ENCODE results near the gene TARP.
"Not testable (repeated sequence)": the region's sequence is repeated elsewhere in the genome, so short reads cannot be mapped to it uniquely, and the experiment has no call there.

Gene TARP

DNA sequence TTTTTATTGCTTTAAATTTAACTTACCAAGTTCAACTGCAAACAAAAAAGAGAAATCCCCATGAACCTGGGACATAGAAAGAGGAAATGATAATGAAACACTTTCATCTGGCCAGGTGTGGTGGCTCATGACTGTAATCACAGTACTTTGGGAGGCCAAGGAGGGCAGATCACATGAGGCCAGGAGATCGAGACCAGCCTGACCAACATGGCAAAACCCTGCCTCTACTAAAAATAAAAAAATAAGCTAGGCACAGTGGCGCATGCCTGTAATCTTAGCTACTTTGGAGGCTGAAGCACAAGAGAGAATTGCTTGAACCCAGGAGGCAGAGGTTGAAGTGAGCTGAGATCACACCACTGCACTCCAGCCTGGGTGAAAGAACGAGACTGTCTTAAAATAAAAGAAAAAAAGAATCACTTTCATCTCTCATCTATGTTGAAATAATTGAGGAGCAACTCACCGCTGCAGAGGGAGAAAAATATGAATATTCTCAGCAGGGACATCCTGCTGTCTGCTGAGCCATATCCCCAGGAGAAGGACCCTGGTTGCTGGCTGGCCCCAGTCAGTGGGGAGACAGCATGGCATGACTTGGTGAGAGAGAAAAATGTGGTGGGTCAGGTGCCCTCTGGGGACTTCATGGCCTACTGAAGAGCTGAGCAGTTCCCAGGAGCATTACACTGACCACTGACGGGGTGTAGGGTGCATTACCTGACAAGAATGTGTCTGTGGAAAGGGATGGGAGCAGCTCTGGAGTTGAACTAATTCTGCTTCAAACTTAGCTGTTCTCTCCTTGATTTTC, 22.8 kb upstream of the TARP start:
- no peak for DNase-seq

DNA sequence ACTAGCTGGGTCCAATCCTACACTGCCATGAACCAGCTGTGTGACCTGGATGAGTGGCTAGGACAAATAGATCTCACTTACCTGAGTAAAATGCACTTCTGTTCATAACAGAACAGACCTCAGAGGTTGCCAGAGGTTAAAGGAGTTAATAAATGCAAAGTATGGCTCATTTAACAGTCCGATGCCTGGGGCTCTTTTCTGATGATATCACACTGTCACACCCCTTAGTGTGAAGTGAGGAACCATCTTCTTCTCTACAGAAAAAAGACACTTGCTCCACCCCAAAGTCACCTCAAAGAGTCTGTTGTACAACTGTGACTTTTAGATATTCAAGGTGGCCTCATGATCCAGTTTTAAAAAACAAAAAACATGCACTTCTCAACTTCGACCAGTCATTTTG, 21.5 kb upstream of the TARP start:
- no peak for DNase-seq

DNA sequence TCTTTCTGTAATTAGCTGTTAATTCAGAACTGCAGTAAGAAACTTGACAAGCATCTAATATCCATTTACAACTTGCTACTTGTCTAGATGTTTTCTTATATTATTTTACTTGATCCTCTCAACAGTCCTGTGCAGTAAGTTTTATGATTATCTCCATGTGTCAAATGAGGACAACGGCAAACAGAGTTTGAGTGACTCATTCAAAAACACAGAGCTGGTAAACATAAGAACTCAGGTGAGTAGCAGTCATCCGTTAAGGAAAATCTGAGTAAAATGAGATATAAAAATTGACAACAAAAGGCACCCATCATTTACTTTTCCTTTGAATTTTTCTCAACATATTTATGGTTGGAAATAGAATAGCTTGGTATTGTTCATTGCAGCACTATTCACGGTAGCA, 19.0 kb upstream of the TARP start:
- no peak for DNase-seq

DNA sequence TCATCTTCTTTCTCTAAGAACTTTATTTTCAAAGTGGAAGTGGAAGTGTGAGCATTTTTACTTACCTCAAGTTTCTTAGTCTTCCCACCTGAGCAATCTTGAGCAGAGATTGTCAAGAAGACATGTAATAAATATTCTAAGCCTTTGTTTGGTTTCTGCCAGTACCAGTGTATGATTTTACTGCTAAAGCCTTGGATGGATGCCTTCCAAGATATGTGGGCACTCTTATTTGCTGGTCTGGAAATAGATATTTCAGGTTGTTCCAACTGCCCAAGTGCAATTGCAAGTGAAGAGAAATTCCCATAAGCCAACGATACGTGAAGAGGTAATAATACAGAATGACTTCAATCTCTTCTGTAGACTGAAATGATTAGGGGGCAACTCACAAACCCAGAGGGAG, 18.2 kb upstream of the TARP start:
- DNase-seq = no peak

DNA sequence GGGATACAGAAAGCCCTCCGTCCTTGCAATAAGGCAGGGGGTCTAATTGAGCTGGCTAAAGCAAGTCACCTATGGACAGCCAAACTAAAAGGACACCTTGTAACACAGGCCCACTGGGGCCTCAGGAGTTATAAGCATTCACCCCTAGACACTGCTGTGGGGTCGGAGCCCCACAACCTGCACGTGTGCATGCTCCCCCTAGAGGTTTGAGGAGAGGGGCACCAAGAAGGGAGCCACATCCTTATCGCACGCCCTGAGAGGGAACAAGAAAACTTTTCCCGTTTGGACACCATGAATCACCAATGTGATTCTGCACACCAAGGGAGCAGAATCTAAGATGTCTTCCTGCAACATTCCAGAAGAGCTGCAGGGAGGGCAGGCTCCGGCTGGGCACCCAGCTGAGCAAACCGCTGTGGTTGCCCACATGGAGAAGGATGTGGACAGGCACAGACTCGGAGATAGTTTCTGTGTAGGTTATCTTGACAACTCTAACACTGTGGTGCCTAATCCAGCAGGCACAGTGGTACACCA, 17.7 kb upstream of the TARP start:
- DNase-seq = no peak

DNA sequence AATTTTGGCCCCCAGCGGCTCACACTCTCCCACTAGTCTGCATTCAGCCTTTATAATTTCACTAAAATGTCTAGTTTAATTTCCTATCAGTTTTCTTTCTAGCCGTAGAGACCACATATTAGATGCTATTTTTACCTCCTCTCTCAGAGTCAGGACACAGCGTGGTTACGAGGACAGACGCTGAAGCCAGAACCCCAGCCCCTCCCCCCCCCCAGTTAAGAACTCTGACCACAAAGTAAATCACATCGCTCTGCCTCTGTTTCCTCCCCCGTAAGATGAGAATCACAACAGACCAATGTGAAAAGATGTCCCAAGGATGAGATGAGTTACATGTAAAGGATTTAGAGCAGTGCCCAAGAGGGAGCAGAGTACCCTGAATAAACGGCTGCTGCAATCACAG, 11.1 kb upstream of the TARP start:
- no peak for DNase-seq

DNA sequence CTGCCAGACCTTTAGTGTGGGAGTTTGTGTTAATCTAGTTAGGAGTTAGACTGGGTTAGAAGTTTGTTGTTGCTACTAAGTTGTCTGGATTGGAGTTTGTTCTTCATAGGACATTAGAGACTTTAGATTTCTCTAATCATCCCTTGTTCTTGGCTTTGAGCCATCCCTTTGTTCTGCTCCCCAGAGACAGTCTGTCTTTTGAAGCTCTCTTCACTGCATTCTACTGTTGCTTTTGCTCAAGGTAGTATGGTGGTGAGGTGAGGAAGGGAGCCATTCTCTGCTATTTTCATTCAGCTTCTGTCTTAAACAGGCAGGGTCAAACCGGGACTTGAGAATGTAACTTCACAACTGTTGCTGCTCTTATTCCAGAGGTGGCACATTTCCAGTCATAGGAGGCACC, 10.4 kb upstream of the TARP start:
- DNase-seq = no peak

DNA sequence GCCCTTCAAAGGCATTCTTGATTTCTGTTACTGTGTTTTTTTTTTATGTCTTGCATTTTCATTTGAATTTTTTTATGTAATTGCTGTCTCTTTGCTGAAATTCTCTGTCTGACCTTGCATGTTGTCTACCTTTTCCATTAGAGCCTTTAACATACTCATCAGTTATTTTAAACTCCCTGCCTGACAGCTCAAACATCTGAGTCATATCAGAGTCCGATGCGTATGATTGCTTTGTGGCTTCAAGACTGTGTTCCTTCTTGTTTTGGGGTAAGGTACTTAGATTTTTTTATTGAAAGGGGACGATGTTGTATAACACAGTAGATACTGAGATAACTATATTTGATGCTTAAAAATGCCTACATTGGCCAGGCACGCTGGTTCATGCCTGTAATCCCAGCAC, 9.7 kb upstream of the TARP start:
- DNase-seq = no peak

DNA sequence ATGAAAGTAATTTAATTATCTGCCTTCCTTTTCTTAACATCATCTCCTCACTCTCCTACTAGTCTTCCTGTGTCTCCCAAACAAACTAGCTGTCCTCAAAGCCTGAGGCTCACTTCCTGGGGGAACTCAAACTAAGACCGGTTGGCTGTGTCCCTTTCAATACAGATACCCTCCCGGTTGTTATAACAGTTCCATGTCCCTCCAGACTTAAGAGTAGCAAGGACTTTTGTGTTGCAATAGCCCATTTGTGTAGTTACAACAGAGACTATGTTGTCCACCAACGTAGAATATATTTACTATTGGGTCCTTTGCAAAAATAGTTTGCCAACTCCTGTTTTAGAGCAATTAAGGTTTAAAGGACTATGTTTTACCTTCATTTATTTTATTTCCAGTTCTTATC, 8.6 kb upstream of the TARP start:
- DNase-seq = no peak

DNA sequence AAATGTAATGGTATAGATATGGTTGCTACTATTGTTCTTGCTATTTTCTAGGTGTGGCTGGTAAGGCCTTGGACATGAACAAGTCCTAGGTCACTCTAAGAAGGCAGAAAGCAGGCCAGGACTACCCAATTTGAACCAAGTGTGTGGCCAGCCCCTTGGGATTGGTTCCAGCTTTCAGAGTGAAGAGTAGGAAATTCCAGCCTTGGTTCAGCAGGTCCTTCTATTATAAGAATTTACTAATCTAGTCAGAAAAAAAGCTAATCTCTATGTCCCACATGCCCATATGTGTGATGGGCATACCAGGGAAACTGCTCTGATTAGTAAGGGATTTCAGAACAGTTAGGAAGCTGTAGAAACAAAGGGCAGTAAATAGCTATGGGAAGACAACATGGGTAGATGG, 7.8 kb upstream of the TARP start:
- no peak for DNase-seq

DNA sequence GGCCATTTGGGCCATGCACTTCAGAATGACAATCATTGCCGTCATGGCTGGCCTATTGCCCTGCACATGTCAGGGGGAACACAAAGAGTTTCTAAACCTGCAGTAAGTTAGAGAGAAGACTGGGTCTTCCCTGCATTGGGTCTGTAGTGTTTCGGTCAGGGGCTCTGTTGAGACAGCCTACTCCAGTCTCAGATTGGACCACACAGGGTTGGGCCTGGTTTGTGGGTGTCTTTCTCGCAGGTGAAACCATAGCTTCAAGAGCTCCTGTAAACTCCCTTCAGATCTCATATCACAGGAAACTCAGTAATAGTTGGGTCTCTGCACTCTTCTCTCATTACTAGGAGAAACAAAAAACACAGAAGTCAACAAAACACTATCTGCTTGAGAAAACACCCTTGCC, 7.3 kb upstream of the TARP start:
- DNase-seq = no peak

DNA sequence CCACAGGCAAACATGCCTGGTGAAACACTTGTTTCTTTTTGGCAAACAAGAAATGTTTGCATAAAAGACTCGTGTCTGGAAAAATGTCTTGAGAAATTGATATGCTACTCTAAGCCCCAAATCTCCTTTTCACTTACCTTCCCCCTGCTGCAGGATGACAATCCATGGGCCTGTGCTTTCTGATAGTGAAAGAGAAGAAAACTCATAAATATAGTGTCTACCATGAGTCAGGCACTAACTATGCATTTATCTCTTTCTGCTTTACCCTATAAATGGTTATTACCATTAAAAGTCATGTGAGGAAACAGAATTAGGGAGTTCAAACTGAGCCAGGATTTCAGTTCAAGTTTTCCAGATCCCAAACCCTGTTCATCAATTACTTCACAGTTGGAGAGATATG, 6.6 kb upstream of the TARP start:
- no peak for DNase-seq

DNA sequence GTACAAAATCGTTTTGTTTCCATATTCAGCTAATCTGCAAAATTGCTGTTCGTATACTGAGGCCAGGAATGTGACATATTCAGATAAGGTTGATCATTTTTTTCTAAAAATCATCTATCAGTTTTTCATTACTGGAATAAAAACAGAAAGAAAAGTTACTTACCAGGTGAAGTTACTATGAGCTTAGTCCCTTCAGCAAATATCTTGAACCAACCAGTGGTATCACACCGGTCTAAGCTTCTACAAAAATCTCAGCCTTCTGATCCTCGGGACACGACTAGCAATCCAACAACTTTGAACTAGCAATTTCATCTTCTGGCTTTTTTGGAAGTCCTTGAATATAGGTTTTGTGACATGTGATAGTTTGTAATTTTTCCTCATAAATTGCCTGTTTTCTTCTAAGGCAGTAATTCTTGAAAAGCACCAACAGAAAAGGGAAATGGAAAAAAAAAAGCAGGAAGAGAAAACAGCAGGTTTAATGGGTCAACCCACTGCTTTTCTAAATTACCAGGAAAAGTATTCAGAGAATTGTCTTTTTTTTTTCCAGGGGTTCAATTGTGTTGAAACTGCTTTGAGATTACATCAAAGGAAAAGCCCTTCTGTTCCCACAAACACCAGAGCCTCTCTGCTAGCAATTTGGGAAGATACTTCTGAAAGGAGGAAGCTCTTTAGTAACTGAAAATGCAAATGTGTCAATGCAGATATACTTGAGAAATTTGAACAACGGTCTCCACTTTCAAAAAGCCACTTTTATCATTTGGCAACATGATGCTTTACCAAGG, 2.9 kb upstream of the TARP start:
- no peak for DNase-seq

DNA sequence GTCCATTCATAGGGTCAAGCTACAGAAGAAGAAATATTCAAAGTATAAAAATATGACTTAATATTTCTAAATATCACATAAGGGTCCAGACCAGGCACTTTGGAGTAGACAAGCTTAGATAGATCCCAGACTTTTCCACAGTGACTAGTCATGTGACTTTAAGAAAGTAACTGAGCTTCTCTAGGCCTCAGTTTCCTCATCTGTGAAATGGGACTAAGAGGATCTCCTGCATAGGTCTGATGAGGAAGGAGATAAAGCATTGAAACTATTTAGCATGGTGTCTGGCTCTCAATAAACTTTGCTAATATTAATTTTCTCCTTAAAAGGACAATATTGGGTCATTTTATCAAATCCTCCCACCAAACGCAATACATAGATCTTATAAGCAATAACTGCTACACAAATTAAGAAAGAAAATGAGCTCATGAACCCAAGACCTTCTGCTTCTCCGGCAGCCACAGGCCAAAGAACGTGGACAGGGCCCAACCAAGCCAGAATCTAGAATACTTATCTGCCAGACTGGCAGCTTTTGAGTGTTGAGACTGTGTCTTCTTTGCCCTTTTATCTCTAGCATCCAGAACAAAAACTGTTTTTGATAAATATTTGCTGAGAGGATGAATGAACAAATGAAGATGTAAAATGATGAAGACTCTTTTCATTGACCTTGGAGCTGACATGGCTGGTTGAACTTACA, 1.6 kb upstream of the TARP start:
- no peak for DNase-seq

DNA sequence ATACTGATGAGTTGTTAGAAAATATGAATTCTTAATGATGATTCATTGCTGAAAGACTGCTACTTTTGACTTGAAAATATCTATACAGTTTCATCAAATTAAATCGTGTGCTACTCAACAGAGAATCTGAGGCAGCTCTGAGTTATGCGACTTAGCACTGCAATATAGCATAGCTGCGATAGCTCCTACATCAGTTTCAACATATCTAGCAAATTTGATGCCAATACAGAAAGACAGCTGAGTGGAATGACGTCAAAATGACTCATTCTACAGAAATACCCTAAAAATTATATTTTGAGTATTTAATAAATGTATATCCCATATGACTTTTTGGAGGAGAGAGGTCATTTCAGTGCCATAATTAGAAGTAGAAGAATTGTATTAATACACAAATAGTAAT, 1.1 kb upstream of the TARP start:
- no peak for DNase-seq

DNA sequence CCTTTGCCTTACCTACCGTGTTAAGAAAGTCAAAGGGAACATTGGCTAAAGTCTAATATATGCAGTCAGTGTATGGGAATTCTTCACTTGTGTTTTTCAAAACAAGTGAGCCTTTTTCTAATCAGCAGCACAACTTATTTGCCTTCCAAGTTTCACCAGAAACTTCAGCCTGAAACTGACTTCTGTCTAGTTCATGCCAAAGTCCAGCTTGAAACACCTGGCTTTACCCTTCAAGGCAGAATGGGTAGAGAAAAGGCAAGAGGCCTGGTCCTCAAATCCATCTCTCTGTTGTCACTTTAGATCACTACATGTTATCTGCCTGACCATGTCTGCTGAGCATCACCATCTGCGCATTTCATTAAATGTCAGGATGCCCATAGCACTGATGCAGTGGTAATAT, 3.0 kb downstream of the TARP start:
- DNase-seq = not testable (repeated sequence)

DNA sequence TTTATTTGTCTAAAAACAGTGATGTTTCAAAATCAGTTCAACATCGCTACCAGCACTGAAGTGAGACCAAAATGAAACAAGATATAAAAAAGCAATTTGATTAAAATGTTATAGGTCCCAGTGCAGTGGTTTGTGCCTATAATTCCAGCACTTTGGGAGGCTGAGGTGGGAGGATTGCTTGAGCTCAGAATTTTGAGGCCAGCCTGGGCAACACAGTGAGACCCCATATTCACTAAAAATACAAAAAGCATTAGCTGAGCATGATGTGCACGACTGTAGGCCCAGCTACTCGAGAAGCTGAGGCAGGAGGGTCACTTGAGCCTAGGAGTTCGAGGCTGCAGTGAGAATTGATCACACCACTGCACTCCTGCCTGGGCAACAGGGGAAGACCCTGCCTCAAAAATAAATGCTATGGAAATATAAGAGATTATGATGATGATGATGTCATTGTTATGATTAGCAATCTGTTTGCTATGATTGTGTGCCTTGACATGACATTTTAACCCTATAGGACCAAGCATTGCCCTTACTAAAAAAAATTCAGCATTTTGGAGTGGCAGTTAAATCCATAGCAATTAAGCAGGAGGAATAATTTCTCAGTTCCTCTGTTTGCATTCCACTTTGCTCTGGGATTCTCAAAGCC, 3.6 kb downstream of the TARP start:
- DNase-seq = not testable (repeated sequence)

DNA sequence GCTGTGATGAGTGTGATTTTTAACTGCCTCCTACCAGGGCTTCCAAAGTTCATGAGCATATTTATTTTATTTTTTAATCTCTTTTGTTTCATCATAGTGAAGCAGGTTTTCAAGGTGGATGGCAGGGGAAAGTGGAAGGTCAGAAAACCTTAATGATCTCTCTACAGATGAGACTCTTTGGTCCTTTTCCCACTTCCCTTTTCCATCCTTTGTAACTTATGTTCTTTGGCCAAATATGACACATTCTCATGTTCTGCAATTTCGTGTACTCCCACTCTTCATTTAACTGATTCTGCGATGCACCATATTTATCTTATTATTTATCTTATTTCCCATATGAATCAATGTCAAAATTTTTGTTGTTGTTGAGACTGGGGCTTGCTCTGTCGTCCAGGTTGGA, 7.5 kb downstream of the TARP start:
- DNase-seq = not testable (repeated sequence)

DNA sequence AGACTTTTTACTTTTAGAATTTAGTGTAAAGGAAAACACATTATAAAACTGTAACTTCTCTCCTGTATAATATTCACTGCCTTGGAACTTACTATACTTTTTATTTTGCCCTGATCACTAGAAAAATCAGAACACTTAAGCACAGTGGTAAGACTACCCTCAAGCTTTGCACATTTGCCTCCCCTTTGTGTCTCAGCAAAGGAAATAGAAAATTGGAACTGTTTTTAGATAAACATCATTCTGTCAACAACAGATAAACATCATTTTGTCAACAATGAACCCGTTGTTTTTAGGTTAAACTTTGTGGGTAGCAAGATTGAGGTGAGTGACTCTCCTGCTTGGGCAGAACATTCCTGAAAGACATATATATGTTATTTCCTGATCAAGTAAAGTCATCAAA, 8.8 kb downstream of the TARP start:
- DNase-seq = not testable (repeated sequence)

DNA sequence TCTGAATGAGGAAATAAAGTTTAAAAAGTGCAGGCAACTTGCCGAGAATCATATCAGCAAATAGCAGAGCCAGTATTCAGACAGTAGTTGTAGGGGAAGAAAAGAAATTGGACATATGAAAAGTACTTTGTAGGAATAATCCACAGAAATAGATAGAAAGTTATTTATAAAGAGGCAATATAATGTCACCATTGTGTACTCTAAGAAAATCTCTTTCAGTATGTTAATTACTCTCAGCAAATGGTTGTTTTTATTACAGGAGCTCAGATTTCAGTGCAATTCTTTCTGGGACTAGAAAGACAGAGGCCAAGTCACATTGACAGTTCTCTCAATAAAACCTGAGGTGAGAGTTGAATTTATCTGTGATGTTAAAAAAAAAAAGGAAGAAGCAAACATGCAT, 10.2 kb downstream of the TARP start:
- DNase-seq = not testable (repeated sequence)

DNA sequence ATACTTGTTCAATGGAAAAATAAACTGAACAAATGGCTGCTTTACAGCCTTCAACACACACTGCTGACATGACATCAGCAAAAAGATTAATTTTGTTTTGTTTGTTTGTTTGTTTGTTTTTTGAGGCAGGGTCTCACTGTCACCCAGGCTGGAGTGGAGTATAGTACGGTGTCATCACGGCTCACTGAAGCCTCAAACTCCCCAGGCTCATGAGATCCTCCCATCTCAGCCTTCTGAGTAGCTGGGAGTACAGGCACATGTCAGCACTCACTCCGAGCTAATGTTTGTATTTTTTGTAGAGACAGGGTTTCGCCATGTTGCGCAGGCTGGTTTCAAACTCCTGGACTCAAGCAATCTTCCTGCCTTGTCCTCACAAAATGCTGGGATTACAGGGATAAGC, 10.9 kb downstream of the TARP start:
- DNase-seq = no peak

DNA sequence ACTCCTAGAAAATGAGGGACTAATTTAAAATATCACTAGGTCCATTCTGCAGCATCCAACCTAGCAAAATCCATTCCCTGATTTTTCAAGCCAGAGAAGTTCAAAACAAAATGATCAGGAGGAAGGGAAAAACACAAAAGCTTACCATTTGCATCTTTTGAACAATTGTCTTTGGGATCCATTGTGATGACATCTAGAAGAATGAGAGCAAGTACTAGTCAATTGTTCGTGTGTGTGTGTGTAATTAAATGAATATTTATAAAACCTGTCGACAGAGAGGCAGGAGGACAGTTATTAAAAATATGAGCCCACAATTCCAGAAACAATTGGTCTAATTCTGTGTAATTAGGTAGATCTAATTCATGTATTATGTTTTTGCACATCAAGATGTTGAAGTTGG, 11.4 kb downstream of the TARP start:
- DNase-seq = not testable (repeated sequence)

DNA sequence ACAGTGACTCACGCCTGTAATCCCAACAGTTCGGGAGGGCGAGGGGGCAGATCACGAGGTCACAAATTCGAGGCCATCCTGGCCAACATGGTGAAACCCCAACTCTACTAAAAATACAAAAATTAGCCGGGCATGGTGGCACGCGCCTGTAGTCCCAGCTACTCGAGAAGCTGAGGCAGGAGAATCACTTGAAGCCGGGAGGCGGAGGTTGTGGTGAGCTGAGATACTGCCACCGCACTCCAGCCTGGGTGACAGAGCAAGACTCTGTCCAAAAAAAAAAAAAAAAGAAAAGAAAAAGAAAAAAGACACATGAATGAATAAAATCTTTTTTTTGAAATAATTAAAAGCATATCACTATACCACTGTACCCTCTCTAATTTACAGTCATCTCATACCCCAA, 11.8 kb downstream of the TARP start:
- DNase-seq = not testable (repeated sequence)

Measured in islet precursor cell (in vitro differentiated cells).